A172 (cell line): ENCODE results near the gene ZNF35. TPM values are rescaled to one million over a fixed set of nuclear protein-coding genes. Genes with fewer than 3 reads are reported as not detected.

Experiments
- DNase-seq: peaks from one replicate; pipeline ENCODE4 v3.0.0-alpha.2; 2015; ENCODE audit warnings: low spot score
- total RNA-seq: library from RNA; depleted of rRNA; stranded (reverse); fragments of >200 nt; shearing (Covaris generic); gene quantifications from 2 replicates; pipeline ENCODE4 v1.2.3, GENCODE V29; 2014; rRNA removed

ZNF35 gene
- total RNA-seq, 1 experiment from 2014 or later = 15.3 TPM

- DNase-seq = no peak
These were observed 36.7 kb downstream of the ZNF35 start for GRCh38 chr3:44685128-44685800.

- no peak for DNase-seq
These were observed 39.4 kb downstream of the ZNF35 start for GRCh38 chr3:44687898-44688297.

Other genes with a start within 250 kb of the ZNF35 start
- 4.6 and 5.4 TPM in 2 replicates for gene ZNF445, start 171.1 kb upstream of the ZNF35 start, total RNA-seq
- not detected in 2 replicates for gene ZKSCAN7, start 93.5 kb upstream of the ZNF35 start, total RNA-seq
- not detected in 2 replicates for gene ZNF660, start 63.8 kb upstream of the ZNF35 start, total RNA-seq
- 11.5 and 14.7 TPM in 2 replicates for gene ZNF197, start 23.7 kb upstream of the ZNF35 start, total RNA-seq
- 0.69 and 0.93 TPM in 2 replicates for gene ZNF502, start 63.9 kb downstream of the ZNF35 start, total RNA-seq
- gene ZNF501, start 80.9 kb downstream of the ZNF35 start, total RNA-seq = not detected in 2 replicates
- gene KIAA1143, start 112.9 kb downstream of the ZNF35 start, total RNA-seq = 27.0 and 28.2 TPM in 2 replicates
- gene KIF15, start 113.1 kb downstream of the ZNF35 start, total RNA-seq = 19.4 and 23.4 TPM in 2 replicates
- gene TMEM42, start 213.2 kb downstream of the ZNF35 start, total RNA-seq = 0.14 and 0.69 TPM in 2 replicates
- 0.10 and 0.65 TPM in 2 replicates for gene TGM4, start 225.9 kb downstream of the ZNF35 start, total RNA-seq